ENCODE results near the gene BMP6. TPM values are rescaled to one million over a fixed set of nuclear protein-coding genes. Genes with fewer than 3 reads are reported as not detected.

Gene BMP6
- total and polyA plus RNA-seq, 10 of the 15 experiments (the other 5 are each of a cell fraction or from before 2014, with no cell fraction given), result 0.02 to 0.15 (median 0.05) TPM; not detected in 5

DNA sequence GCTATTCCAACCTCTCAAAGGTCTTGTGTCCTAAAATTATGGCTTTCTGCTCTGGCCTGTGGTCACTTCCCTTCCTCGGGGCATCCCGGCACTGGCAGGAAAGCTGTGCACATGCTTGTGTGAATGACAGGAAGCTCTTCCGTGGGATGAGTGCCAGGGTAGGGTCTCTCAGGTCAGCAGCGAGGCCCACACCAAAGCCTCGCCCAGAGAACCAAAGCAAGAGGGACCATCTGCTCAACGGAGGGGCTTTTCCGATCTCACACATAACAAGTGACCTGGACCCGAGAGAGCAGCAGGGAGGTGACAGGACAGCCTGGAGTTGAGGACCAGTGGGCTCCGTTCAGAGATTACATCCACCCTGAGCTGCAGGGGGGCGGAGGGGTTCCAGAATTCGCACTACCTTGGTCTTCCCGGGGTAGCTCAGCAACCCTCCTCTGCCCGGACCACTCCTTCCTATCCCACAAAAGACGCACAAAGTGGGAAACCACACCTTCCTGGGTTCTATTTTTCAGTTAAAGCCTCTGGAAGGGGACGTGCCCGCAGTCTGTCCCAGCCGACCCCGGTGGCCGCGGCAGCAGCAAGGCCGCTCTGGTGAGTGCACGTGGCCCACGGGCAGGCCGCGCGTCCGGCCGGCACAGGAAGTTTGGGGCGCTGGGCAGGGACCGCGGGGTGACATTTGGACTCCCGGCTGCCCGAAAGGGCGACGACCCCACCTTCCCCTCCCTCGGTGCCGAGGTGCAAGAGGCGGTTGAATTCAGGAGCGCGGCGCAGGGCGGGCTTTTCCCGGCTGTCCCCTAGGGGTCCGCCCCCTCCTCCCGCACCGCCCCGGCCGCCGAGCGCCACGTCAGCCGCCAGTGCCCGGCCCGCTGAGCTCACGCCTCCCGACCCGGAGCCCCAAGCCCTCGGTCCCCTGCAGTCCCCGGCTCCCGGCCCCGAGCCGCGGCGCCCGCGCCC, 183.7 kb downstream of the BMP6 start (continued):
- TF ChIP-seq, protein P1, sequence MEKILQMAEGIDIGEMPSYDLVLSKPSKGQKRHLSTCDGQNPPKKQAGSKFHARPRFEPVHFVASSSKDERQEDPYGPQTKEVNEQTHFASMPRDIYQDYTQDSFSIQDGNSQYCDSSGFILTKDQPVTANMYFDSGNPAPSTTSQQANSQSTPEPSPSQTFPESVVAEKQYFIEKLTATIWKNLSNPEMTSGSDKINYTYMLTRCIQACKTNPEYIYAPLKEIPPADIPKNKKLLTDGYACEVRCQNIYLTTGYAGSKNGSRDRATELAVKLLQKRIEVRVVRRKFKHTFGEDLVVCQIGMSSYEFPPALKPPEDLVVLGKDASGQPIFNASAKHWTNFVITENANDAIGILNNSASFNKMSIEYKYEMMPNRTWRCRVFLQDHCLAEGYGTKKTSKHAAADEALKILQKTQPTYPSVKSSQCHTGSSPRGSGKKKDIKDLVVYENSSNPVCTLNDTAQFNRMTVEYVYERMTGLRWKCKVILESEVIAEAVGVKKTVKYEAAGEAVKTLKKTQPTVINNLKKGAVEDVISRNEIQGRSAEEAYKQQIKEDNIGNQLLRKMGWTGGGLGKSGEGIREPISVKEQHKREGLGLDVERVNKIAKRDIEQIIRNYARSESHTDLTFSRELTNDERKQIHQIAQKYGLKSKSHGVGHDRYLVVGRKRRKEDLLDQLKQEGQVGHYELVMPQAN (conservative IDR thresholded peaks at IDR 0.05), result peak; percentile 73
- peak; percentile 82 for TF ChIP-seq MXI1 (IDR thresholded peaks at IDR 0.05; ENCODE audit: low read depth, low read length)
- TF ChIP-seq, protein P2, sequence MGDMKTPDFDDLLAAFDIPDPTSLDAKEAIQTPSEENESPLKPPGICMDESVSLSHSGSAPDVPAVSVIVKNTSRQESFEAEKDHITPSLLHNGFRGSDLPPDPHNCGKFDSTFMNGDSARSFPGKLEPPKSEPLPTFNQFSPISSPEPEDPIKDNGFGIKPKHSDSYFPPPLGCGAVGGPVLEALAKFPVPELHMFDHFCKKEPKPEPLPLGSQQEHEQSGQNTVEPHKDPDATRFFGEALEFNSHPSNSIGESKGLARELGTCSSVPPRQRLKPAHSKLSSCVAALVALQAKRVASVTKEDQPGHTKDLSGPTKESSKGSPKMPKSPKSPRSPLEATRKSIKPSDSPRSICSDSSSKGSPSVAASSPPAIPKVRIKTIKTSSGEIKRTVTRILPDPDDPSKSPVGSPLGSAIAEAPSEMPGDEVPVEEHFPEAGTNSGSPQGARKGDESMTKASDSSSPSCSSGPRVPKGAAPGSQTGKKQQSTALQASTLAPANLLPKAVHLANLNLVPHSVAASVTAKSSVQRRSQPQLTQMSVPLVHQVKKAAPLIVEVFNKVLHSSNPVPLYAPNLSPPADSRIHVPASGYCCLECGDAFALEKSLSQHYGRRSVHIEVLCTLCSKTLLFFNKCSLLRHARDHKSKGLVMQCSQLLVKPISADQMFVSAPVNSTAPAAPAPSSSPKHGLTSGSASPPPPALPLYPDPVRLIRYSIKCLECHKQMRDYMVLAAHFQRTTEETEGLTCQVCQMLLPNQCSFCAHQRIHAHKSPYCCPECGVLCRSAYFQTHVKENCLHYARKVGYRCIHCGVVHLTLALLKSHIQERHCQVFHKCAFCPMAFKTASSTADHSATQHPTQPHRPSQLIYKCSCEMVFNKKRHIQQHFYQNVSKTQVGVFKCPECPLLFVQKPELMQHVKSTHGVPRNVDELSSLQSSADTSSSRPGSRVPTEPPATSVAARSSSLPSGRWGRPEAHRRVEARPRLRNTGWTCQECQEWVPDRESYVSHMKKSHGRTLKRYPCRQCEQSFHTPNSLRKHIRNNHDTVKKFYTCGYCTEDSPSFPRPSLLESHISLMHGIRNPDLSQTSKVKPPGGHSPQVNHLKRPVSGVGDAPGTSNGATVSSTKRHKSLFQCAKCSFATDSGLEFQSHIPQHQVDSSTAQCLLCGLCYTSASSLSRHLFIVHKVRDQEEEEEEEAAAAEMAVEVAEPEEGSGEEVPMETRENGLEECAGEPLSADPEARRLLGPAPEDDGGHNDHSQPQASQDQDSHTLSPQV (IDR thresholded peaks at IDR 0.05), result no peak
- TF ChIP-seq GATAD2B (conservative IDR thresholded peaks at IDR 0.05; ENCODE audit: low read depth), result peak; percentile 34; the same call in 1 of the 2 replicates
- TF ChIP-seq IKZF1 (conservative IDR thresholded peaks at IDR 0.05), result peak; percentile 27
- TF ChIP-seq, protein P3, sequence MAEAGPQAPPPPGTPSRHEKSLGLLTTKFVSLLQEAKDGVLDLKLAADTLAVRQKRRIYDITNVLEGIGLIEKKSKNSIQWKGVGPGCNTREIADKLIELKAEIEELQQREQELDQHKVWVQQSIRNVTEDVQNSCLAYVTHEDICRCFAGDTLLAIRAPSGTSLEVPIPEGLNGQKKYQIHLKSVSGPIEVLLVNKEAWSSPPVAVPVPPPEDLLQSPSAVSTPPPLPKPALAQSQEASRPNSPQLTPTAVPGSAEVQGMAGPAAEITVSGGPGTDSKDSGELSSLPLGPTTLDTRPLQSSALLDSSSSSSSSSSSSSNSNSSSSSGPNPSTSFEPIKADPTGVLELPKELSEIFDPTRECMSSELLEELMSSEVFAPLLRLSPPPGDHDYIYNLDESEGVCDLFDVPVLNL (IDR thresholded peaks at IDR 0.05; ENCODE audit: low read depth, low read length), result no peak
- TF ChIP-seq, protein P4, sequence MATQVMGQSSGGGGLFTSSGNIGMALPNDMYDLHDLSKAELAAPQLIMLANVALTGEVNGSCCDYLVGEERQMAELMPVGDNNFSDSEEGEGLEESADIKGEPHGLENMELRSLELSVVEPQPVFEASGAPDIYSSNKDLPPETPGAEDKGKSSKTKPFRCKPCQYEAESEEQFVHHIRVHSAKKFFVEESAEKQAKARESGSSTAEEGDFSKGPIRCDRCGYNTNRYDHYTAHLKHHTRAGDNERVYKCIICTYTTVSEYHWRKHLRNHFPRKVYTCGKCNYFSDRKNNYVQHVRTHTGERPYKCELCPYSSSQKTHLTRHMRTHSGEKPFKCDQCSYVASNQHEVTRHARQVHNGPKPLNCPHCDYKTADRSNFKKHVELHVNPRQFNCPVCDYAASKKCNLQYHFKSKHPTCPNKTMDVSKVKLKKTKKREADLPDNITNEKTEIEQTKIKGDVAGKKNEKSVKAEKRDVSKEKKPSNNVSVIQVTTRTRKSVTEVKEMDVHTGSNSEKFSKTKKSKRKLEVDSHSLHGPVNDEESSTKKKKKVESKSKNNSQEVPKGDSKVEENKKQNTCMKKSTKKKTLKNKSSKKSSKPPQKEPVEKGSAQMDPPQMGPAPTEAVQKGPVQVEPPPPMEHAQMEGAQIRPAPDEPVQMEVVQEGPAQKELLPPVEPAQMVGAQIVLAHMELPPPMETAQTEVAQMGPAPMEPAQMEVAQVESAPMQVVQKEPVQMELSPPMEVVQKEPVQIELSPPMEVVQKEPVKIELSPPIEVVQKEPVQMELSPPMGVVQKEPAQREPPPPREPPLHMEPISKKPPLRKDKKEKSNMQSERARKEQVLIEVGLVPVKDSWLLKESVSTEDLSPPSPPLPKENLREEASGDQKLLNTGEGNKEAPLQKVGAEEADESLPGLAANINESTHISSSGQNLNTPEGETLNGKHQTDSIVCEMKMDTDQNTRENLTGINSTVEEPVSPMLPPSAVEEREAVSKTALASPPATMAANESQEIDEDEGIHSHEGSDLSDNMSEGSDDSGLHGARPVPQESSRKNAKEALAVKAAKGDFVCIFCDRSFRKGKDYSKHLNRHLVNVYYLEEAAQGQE (IDR thresholded peaks at IDR 0.05; ENCODE audit: low read depth, low read length), result no peak
- TF ChIP-seq DPF2 (IDR thresholded peaks at IDR 0.05), result 0 out of 2 replicates have a peak, but pooled peaks have one; percentile 9
- TF ChIP-seq, protein P5, sequence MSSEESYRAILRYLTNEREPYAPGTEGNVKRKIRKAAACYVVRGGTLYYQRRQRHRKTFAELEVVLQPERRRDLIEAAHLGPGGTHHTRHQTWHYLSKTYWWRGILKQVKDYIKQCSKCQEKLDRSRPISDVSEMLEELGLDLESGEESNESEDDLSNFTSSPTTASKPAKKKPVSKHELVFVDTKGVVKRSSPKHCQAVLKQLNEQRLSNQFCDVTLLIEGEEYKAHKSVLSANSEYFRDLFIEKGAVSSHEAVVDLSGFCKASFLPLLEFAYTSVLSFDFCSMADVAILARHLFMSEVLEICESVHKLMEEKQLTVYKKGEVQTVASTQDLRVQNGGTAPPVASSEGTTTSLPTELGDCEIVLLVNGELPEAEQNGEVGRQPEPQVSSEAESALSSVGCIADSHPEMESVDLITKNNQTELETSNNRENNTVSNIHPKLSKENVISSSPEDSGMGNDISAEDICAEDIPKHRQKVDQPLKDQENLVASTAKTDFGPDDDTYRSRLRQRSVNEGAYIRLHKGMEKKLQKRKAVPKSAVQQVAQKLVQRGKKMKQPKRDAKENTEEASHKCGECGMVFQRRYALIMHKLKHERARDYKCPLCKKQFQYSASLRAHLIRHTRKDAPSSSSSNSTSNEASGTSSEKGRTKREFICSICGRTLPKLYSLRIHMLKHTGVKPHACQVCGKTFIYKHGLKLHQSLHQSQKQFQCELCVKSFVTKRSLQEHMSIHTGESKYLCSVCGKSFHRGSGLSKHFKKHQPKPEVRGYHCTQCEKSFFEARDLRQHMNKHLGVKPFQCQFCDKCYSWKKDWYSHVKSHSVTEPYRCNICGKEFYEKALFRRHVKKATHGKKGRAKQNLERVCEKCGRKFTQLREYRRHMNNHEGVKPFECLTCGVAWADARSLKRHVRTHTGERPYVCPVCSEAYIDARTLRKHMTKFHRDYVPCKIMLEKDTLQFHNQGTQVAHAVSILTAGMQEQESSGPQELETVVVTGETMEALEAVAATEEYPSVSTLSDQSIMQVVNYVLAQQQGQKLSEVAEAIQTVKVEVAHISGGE (CRISPR knock-in tag; IDR thresholded peaks at IDR 0.05), result no peak
- TF ChIP-seq NR2C1 (IDR thresholded peaks at IDR 0.05), result no peak
- no peak for TF ChIP-seq SIX5 (IDR thresholded peaks at IDR 0.05; ENCODE audit: low read depth, low read length, severe bottlenecking)
- TF ChIP-seq BHLHE40 (IDR thresholded peaks at IDR 0.05; ENCODE audit: borderline replicate concordance in 1 of 2, low read depth in 2 of 2, low read length in 1 of 2), result peak; percentile 29 to 82; a peak in 3 of 4 replicates
